Measurements from ENCODE around the gene ALDH3B1.

ALDH3B1 gene

DNA sequence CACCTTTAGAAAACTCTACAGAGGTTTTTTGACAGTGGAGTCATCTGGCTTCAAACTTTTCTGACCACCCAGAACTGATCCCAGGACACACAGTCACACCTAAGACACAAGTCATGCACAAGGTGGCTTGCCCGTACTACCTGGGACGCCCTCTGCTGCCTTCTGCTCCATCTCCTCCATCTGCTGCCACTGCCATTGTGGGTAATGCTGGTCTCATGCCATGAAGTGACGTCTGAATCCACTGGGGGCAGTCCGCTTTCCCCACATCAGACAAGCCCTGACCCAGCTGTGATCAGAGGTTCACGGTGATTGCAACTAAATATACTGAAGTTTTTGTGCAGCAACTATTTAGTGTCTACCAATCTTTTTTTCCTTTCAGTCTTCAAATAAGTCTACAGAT, 14.9 kb downstream of the ALDH3B1 start:
- no peak overlapping the region for H3K4me2 ChIP-seq (ENCODE audit: low read depth, low read length, poor library complexity, severe bottlenecking)
- no peaks in the 10 kb centered on the region for H3K27me3 ChIP-seq (ENCODE audit: insufficient read depth, low read length, poor library complexity, severe bottlenecking)
- H3K9ac ChIP-seq (ENCODE audit: low read depth, low read length, poor library complexity, severe bottlenecking): no peak overlapping the region
- H3K36me3 ChIP-seq (ENCODE audit: insufficient read depth, low read length): no peaks in the 10 kb centered on the region
- H3K9me2 ChIP-seq (replicated peaks; ENCODE audit: low read depth, low read length): no peaks in the 10 kb centered on the region
- peaks cover 14% of the 10 kb centered on the region for H3K4me1 ChIP-seq (ENCODE audit: insufficient read depth, low read length, poor library complexity, severe bottlenecking)
- H3K9me3 ChIP-seq (ENCODE audit: insufficient read depth, low read depth, low read length): no peaks in the 10 kb centered on the region
- H3K4me3 ChIP-seq (ENCODE audit: low read length, poor library complexity, severe bottlenecking): no peak overlapping the region
- H3F3A ChIP-seq (ENCODE audit: low read depth): peaks cover 3% of the 10 kb centered on the region; the same call in 1 of the 2 replicates
- no peaks in the 10 kb centered on the region for H4K20me1 ChIP-seq (ENCODE audit: insufficient read depth, low read length, poor library complexity, severe bottlenecking)
- TF ChIP-seq, protein P1, sequence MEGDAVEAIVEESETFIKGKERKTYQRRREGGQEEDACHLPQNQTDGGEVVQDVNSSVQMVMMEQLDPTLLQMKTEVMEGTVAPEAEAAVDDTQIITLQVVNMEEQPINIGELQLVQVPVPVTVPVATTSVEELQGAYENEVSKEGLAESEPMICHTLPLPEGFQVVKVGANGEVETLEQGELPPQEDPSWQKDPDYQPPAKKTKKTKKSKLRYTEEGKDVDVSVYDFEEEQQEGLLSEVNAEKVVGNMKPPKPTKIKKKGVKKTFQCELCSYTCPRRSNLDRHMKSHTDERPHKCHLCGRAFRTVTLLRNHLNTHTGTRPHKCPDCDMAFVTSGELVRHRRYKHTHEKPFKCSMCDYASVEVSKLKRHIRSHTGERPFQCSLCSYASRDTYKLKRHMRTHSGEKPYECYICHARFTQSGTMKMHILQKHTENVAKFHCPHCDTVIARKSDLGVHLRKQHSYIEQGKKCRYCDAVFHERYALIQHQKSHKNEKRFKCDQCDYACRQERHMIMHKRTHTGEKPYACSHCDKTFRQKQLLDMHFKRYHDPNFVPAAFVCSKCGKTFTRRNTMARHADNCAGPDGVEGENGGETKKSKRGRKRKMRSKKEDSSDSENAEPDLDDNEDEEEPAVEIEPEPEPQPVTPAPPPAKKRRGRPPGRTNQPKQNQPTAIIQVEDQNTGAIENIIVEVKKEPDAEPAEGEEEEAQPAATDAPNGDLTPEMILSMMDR (conservative IDR thresholded peaks at IDR 0.05; ENCODE audit: low read length): peak; percentile 59
- no peak for TF ChIP-seq EZH2phosphoT487 (IDR thresholded peaks at IDR 0.05; ENCODE audit: borderline replicate concordance)
- peaks cover 10% of the 10 kb centered on the region; the same call in 1 of the 2 replicates for H3K79me2 ChIP-seq (ENCODE audit: insufficient read depth, low read length)
- H2AFZ ChIP-seq (ENCODE audit: low read length): no peak overlapping the region

DNA sequence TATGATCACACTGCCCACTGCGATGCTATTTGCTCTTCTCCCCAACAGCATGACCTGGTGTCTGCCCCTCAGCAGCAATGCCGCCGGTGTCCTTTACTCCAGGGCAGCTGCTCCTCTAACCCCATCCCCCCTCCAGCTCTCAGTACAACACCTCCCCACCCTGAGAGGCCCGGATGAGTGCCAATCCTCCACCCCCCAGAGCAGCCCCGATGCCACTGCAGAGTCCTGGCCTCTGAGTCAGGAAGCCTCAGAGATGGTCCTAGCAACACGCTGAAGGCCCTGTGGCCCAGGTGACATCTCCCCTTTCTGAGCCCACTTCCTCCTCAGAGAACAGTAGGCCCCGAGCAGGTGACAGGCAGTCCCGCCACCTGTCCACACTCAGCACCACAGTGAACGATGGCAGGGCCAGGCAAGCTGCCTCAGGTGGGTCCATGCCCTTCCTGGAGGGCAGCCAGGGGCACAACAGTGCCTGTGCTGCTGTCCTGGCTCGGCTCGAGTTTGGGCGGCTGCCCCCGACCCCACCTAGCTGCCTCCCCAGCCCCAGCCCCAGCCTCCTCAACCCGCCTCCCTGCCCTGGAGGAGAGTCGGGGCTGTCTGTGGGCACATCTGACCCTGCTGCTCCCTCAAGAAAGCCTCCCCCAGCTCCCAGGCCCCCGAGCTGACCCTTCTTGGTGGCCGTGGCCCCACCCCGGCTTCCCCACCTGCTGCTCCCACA, 16.4 kb downstream of the ALDH3B1 start:
- TF ChIP-seq EZH2phosphoT487 (IDR thresholded peaks at IDR 0.05; ENCODE audit: borderline replicate concordance): no peak
- TF ChIP-seq, protein P1 (conservative IDR thresholded peaks at IDR 0.05; ENCODE audit: low read length): no peak
- Histone ChIP-seq H3K9me2 (replicated peaks; ENCODE audit: low read depth, low read length) (no peaks in the 10 kb centered on the region), H3K9me3 (ENCODE audit: insufficient read depth, low read depth, low read length) (no peaks in the 10 kb centered on the region), H3K4me2 (ENCODE audit: low read depth, low read length, poor library complexity, severe bottlenecking) (no peak overlapping the region), H3K27me3 (ENCODE audit: insufficient read depth, low read length, poor library complexity, severe bottlenecking) (no peaks in the 10 kb centered on the region), H3K36me3 (ENCODE audit: insufficient read depth, low read length) (no peaks in the 10 kb centered on the region), H3K4me3 (ENCODE audit: low read length, poor library complexity, severe bottlenecking) (no peak overlapping the region), H4K20me1 (ENCODE audit: insufficient read depth, low read length, poor library complexity, severe bottlenecking) (peaks cover 6% of the 10 kb centered on the region), H3K4me1 (ENCODE audit: insufficient read depth, low read length, poor library complexity, severe bottlenecking) (peaks cover 18% of the 10 kb centered on the region), H3K79me2 (ENCODE audit: insufficient read depth, low read length) (peaks cover 19% of the 10 kb centered on the region), H3F3A (ENCODE audit: low read depth) (peaks cover 3% of the 10 kb centered on the region; the same call in 1 of the 2 replicates), H2AFZ (ENCODE audit: low read length) (no peak overlapping the region), H3K9ac (ENCODE audit: low read depth, low read length, poor library complexity, severe bottlenecking) (no peak overlapping the region)

DNA sequence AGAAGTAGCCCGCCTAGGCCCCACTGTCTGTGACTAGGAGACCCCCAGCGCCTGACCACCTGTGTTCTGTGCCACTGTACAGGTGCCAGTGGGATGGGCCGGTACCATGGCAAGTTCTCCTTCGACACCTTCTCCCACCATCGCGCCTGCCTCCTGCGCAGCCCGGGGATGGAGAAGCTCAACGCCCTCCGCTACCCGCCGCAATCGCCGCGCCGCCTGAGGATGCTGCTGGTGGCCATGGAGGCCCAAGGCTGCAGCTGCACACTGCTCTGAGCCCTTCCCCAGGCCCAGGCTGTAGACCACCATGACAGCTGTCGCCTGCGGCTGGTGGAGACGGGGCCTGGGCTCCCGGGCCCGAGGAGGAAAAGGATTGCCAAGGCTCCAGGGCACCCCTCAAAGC, 17.5 kb downstream of the ALDH3B1 start:
- Histone ChIP-seq H3K4me3 (ENCODE audit: low read length, poor library complexity, severe bottlenecking) (no peak overlapping the region), H4K20me1 (ENCODE audit: insufficient read depth, low read length, poor library complexity, severe bottlenecking) (peaks cover 8% of the 10 kb centered on the region), H3K9ac (ENCODE audit: low read depth, low read length, poor library complexity, severe bottlenecking) (no peak overlapping the region), H3F3A (ENCODE audit: low read depth) (peaks cover 3% of the 10 kb centered on the region; the same call in 1 of the 2 replicates), H2AFZ (ENCODE audit: low read length) (no peak overlapping the region), H3K9me3 (ENCODE audit: insufficient read depth, low read depth, low read length) (no peaks in the 10 kb centered on the region), H3K9me2 (replicated peaks; ENCODE audit: low read depth, low read length) (no peaks in the 10 kb centered on the region), H3K79me2 (ENCODE audit: insufficient read depth, low read length) (peaks cover 31% of the 10 kb centered on the region), H3K36me3 (ENCODE audit: insufficient read depth, low read length) (no peaks in the 10 kb centered on the region), H3K4me1 (ENCODE audit: insufficient read depth, low read length, poor library complexity, severe bottlenecking) (peaks cover 27% of the 10 kb centered on the region), H3K27me3 (ENCODE audit: insufficient read depth, low read length, poor library complexity, severe bottlenecking) (no peaks in the 10 kb centered on the region), H3K4me2 (ENCODE audit: low read depth, low read length, poor library complexity, severe bottlenecking) (no peak overlapping the region)
- TF ChIP-seq, protein P1 (conservative IDR thresholded peaks at IDR 0.05; ENCODE audit: low read length): no peak
- no peak for TF ChIP-seq EZH2phosphoT487 (IDR thresholded peaks at IDR 0.05; ENCODE audit: borderline replicate concordance)
